ENCODE measurements around the gene OR2A7.
"Not testable (repeated sequence)": the region's sequence is repeated elsewhere in the genome, so short reads cannot be mapped to it uniquely, and the experiment has no call there.

DNA sequence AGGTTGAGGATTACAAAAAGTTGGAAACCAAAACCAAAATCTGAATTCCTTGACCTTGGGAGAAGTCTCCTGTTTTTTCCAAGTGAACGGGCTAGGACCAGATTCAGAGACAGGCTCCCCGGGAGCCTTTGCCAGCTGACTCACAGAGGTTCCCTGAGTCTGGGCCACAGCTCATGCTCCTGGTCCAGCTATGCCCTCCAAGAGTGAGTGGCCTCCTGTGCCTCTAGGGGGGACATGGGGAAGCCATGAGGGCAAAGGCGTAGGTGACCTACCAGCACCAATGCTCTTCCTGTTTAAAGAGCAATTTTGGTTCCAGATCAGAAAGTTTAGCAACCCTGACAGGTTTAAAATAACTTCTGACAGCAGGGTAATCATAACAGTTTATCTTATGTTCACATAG lies 35.8 kb downstream of the OR2A7 start:
- TF ChIP-seq POLR2A (IDR thresholded peaks at IDR 0.05; ENCODE audit: low read depth, low read length); POLR2AphosphoS5 (IDR thresholded peaks at IDR 0.05; ENCODE audit: low read depth, low read length); TAF1 (IDR thresholded peaks at IDR 0.05; ENCODE audit: borderline replicate concordance, low read depth, low read length): not testable (repeated sequence)

Data from GM12892 (cell line).